HG02571 (cell line): ENCODE data around the gene NFXL1.
"Not testable (repeated sequence)": the region's sequence is repeated elsewhere in the genome, so short reads cannot be mapped to it uniquely, and the experiment has no call there.

Experiments
- ATAC-seq: cut with Tn5 transposase; IDR thresholded peaks from one replicate; pipeline ENCODE4 v1.9.1; 2021; ENCODE audit warnings: mild to moderate bottlenecking, moderate library complexity; ENCODE audit not compliant: unreplicated experiment

Gene NFXL1

DNA sequence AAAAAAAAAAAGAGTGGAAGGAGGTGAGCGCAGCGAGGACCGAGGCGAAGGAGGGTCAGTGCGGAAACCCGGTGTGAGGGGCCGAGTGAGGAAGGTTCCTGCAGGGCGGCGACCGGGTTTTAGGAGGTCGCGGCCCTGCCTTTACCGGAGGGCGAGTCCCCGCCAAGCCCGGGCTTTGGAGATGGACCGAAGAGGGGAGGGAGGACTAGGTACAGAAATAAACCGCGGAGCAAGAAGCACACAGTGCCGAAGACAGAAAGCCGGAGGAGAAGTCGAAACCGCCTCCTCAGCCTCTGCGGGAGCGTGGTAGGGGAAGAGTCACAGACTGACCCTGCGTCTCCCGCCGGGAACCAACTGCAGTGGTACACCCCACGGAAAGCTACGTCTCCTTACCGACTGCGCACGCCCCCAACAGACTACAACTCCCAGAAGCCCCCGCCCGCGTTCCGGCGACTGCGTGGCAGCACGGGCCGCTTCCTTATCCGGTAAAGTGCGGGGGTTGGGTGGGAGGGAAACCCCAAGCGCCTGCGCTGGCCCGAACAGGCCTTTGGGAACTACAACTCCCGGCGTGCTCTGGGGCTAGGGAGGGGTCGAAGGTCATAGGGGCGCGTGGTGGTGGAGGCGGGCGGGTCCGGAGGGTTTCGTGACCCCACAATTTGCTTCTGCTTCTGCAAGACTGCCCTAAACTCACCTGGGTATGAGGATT is at the start of gene NFXL1:
Gene NFXL1, minus strand, starts transcription at position 364 of the 706 bp plus-strand sequence. CDS start 380 bp downstream, outside the sequence.
- ATAC-seq: peak; percentile 97

DNA sequence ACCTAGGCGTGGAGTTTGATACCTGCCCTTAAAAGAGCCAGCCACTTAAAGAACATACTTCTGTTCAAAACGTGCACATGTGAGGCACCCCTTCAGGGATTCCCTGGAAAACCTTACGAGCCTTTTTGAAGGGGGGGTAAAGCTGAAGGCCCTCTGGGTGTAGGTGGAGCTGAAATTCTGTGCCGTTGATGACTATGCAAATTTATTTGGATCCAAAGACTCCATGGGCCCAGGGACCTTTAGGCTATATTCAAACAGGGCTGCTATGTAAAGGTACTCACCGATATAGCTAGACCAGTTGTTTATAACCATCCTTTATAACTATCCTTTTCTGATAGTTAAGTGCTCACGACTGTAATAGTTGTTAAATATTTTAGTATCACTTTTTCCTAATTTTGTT is 40.3 kb upstream of the NFXL1 start:
- ATAC-seq: no peak

GRCh38 chr4:47954245-47954644 is 39.9 kb upstream of the NFXL1 start:
- ATAC-seq: no peak

- no peak for ATAC-seq
These were observed 31.7 kb upstream of the NFXL1 start for GRCh38 chr4:47945930-47946726.

GRCh38 chr4:47942081-47942819 is 27.9 kb upstream of the NFXL1 start:
- no peak for ATAC-seq

GRCh38 chr4:47939456-47939855 is 25.1 kb upstream of the NFXL1 start:
- ATAC-seq: no peak

GRCh38 chr4:47936336-47936735 is 22.0 kb upstream of the NFXL1 start:
- no peak for ATAC-seq

GRCh38 chr4:47933840-47934239 is 19.5 kb upstream of the NFXL1 start:
- no peak for ATAC-seq

DNA sequence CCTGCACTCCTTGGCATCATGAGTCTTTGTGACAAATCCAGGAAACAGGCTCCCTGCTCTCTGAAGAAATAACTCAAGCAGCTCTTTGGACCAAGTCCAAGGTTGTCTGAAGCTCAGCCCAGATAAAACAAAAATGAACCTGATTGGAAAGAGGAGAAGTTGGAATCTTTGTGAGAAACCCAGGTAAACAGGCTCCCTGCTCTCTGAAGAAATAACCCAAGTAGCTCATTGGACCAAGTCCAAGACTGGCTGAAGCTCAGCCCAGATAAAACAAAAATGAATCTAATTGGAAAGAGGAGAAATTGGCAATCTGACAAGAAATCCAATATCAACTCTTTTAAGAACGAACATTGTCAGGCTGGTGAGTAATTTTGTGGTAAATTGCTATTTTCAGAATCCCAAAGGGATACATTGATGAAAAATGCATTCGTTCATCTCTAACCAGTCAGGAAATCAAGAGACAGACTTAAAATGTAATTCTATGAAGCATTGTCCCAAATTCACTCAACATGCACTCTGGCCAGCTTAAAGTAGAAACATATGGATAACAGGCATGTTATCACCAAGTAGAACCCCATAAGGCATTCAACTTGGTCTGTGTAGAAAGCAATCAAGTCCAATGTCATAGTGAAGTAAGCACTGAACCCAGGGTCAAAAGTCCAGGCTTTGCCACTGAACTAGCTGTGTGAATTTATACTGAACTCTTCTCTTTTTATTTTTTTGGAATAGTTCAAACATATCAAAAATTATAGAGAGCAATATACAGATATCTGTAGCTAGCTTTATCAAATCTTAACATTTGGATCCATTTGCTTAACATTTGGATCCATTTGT is 16.8 kb upstream of the NFXL1 start:
- no peak for ATAC-seq

- no peak for ATAC-seq
These were observed 15.4 kb upstream of the NFXL1 start for GRCh38 chr4:47929682-47930201.

- ATAC-seq: peak; percentile 92
These were observed 12.4 kb upstream of the NFXL1 start for GRCh38 chr4:47926667-47927258.

GRCh38 chr4:47923261-47923608 is 8.9 kb upstream of the NFXL1 start:
- ATAC-seq: not testable (repeated sequence)

DNA sequence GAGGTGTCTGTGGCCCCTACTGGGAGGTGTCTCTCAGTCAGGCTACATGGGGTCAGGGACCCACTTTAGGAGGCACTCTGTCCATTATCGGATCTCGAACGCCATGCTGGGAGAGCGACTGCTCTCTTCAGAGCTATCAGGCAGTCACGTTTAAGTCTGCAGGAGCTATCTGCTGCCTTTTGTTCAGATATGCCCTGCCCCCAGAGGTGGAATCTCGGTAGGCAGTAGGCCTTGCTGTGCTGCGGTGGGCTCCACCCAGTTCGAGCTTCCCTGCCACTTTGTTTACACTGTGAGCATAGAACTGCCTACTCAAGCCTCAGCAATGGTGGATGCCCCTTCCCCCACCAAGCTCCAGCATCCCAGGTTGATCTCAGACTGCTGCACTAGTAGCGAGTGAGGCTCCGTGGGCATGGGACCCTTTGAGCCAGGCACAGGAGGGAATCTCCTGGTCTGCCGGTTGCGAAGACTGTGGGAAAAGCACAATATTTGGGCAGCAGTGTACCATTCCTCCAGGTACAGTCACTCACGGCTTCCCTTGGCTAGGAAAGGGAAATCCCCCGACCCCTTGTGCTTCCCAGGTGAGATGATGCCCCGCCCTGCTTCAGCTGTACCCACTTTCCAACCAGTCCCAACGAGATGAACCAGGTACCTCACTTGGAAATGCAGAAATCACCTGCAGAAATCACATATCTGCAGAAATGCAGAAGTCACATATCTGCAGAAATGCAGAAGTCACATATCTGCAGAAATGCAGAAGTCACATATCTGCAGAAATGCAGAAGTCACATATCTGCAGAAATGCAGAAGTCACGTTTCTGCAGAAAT is 8.3 kb upstream of the NFXL1 start:
- ATAC-seq: not testable (repeated sequence)

- not testable (repeated sequence) for ATAC-seq
These were observed 2.8 kb upstream of the NFXL1 start for GRCh38 chr4:47917163-47917562.

DNA sequence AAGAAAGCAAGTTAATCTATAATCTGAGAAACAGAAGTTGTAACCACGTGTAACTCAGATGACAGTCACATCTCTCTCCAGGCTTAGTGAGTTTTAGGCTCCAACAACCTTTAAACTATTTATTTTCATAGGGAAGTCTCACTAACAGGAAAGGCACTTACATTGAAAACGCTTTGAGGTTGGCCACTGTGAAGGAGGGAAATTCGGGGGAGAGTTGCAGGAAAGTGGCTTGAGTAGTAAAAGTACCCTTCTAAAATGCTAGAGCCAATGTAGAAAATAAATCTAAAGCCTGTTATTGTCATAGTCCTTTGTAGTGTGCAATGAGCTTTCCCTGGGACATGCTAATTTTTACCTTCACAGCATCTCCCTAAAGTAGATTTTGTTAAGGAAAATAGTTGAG is 995 bp upstream of the NFXL1 start:
- no peak for ATAC-seq

DNA sequence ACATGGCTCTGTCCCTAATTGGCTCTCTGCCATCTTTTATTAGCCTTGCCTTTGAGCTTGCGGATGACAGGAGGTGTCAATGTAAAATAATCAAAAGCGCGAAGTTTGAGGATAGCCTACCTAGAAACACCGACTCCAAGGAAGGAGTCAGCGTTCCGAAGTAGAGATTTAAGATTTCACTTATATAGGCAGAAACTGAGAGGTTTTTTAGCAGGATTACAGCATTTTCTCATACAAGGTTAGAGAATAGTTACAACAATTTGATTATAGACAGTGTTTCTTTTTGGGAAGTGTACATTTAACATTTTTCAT is 499 bp upstream of the NFXL1 start:
- peak; percentile 15 for ATAC-seq

DNA sequence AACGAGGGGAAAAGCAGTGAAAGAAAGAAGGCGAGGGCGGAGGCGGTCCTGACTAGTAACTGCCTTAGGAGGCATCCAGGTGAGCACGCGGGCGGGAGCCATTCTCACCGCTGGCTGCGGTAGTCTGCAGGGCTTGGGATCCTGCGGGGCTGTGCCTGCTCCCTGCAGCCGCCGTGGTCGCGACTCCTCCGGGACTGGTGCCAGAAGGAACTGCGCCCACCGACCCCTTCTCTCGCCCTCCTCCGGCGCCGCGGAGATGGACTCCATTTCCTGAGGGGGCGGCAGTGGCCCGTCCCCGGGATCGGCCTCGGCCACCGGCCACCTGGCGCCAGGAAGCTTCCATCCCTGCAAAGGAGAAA is 543 bp downstream of the NFXL1 start:
- ATAC-seq: peak; percentile 30

DNA sequence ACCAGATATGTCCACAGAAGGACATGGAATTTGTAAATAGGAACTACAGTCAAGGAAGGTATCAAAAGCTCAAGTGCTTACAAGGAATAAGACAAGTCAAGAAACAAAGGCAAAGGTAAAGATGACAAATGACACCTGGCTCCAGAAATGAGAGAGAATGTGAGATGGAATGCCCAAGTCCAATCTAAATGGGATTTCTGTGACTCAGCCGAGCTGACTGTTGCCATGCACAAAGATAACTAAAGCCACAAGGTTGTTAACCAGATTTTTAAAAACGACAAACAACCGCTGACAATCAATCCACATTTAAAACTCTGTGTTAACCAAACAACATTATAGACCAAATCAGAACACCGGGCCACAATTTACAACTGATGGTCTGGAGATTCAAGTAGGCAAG is 1.1 kb downstream of the NFXL1 start:
- ATAC-seq: no peak

- ATAC-seq: no peak
These were observed 7.2 kb downstream of the NFXL1 start for GRCh38 chr4:47907089-47907646.
